Testis (tissue), 3 donors: Measurements from ENCODE around the gene RUSC1. TPM values are rescaled to one million over a fixed set of nuclear protein-coding genes. Genes with fewer than 3 reads are reported as not detected.

Experiments
- DNase-seq: peaks from one replicate; pipeline ENCODE4 v3.0.0-alpha.2; 2019
- H3K27ac ChIP-seq, 2 donors: fragments of 200-600 bp; sonication (generic); one replicate each; pipeline ENCODE4 v1.5.1; 2019
- H3K27me3 ChIP-seq: fragments of 200-600 bp; sonication (generic); one replicate; pipeline ENCODE4 v1.5.1; 2019
- H3K36me3 ChIP-seq: fragments of 200-600 bp; sonication (generic); one replicate; pipeline ENCODE4 v1.5.1; 2017; ENCODE audit warnings: low read depth; ENCODE audit errors: missing control alignments
- H3K4me1 ChIP-seq: fragments of 200-600 bp; sonication (generic); one replicate; pipeline ENCODE4 v1.5.1; 2019
- H3K4me3 ChIP-seq, 2 donors: fragments of 200-600 bp; sonication (generic); one replicate each; pipeline ENCODE4 v1.5.1; 2017 to 2019
- H3K9me3 ChIP-seq: fragments of 200-600 bp; sonication (generic); one replicate; pipeline ENCODE4 v1.5.1; 2017
- POLR2A ChIP-seq: fragments of 450-650 bp; IDR thresholded peaks from one replicate; pipeline ENCODE4 v1.6.1; 2017; ENCODE audit warnings: antibody characterized with exemption, mild to moderate bottlenecking, moderate library complexity
- WGBS, 2 donors: methylation state at CpG; one replicate each; pipeline ENCODE4 v1.1.5; 2018; 5-methylcytosine and 5-hydroxymethylcytosine counted together
- intact Hi-C: fragments of 100-400 bp; cut with DNase I; formaldehyde crosslinking; loops from one replicate; pipeline ENCODE4 v1.15.1; 2023; ENCODE audit warnings: low total_unique reads
- polyA plus RNA-seq: library from polyadenylated mRNA; stranded (reverse); fragments of 350-450 nt; fragmentation: Illumina TruSeq; extraction: RNeasy Lipid Tissue Mini Kit (QIAGEN cat#74804); gene quantifications from one replicate; pipeline ENCODE4 v1.2.3, GENCODE V29; 2014; ENCODE audit warnings: low read depth, low replicate concordance; ENCODE audit not compliant: insufficient read depth
- total RNA-seq, 2 donors: library from RNA; depleted of rRNA; stranded (reverse); fragments of >200 nt; gene quantifications; one replicate each; pipeline ENCODE4 v1.2.3, GENCODE V29; 2016
- TF ChIP-seq, protein P1 (sequence below), 3 experiments: fragments of 450-650 bp in 2 of 3; fragments of 200-600 bp in 1 of 3; sonication (generic) in 1 of 3; IDR thresholded peaks; one replicate each; pipeline ENCODE4 v1.5.1; 2016 to 2019; ENCODE audit warnings: antibody characterized with exemption in 3 of 3, mild to moderate bottlenecking in 2 of 3, moderate library complexity in 1 of 3

The RUSC1 gene
- total and polyA plus RNA-seq, 3 donors from 2014 or later = 10.8 to 14.9 (median 13.9) TPM

- Histone ChIP-seq H3K9me3 (no peaks in the 10 kb centered on the region), H3K36me3 (no peaks in the 10 kb centered on the region), H3K4me3 (no peak overlapping the region), H3K27ac (no peak overlapping the region), H3K4me1 (no peaks in the 10 kb centered on the region), H3K27me3 (no peaks in the 10 kb centered on the region)
- WGBS, 2 donors = 83 to 93% methylated on average over 3 of the region's 3 CpGs
- intact Hi-C loops = no loop called here
- no peak for TF ChIP-seq POLR2A
- TF ChIP-seq, protein P1, sequence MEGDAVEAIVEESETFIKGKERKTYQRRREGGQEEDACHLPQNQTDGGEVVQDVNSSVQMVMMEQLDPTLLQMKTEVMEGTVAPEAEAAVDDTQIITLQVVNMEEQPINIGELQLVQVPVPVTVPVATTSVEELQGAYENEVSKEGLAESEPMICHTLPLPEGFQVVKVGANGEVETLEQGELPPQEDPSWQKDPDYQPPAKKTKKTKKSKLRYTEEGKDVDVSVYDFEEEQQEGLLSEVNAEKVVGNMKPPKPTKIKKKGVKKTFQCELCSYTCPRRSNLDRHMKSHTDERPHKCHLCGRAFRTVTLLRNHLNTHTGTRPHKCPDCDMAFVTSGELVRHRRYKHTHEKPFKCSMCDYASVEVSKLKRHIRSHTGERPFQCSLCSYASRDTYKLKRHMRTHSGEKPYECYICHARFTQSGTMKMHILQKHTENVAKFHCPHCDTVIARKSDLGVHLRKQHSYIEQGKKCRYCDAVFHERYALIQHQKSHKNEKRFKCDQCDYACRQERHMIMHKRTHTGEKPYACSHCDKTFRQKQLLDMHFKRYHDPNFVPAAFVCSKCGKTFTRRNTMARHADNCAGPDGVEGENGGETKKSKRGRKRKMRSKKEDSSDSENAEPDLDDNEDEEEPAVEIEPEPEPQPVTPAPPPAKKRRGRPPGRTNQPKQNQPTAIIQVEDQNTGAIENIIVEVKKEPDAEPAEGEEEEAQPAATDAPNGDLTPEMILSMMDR (IDR thresholded peaks at IDR 0.05) = no peak
- no peak for DNase-seq
Observed at GRCh38 chr1:155342842-155343241, 22.1 kb downstream of the RUSC1 start.

GRCh38 chr1:155352631-155353030 lies 31.9 kb downstream of the RUSC1 start:
- Histone ChIP-seq H3K27me3 (no peaks in the 10 kb centered on the region), H3K27ac (no peak overlapping the region), H3K4me3 (no peak overlapping the region), H3K9me3 (no peaks in the 10 kb centered on the region), H3K4me1 (no peaks in the 10 kb centered on the region), H3K36me3 (no peaks in the 10 kb centered on the region)
- DNase-seq = no peak
- 69 to 78% methylated on average over 6 of the region's 6 CpGs for WGBS, 2 donors
- TF ChIP-seq POLR2A = no peak
- TF ChIP-seq, protein P1 (IDR thresholded peaks at IDR 0.05) = no peak
- intact Hi-C loops = no loop called here

- Histone ChIP-seq H3K36me3 (no peaks in the 10 kb centered on the region), H3K4me3 (no peak overlapping the region), H3K4me1 (no peaks in the 10 kb centered on the region), H3K27ac (no peak overlapping the region), H3K9me3 (no peaks in the 10 kb centered on the region), H3K27me3 (no peaks in the 10 kb centered on the region)
- 91 to 97% methylated on average over 1 of the region's 1 CpG for WGBS, 2 donors
- DNase-seq = no peak
- intact Hi-C loops = no loop called here
- TF ChIP-seq, protein P1 (IDR thresholded peaks at IDR 0.05) = no peak
- TF ChIP-seq POLR2A = no peak
Observed at GRCh38 chr1:155360051-155360450, 39.4 kb downstream of the RUSC1 start.

DNA sequence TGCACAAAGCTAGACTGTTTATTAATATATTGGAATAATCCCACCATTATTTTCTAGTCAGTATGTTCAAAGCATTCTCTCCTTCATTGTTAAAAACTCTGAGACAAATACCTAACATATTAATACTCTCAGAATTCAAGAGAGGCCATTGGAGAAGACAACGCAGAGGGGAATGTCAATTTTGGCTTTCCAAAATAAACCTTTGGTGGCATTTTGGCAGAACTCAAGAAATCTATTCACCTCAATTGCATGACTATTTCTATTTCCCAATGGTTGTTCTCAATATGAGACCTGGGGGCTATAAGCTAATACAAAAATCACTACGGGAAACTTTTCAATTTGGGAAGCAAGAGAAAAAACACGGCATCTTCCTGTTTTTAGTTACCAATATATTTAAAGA lies 58.5 kb downstream of the RUSC1 start:
- Histone ChIP-seq H3K4me1 (peaks cover 3% of the 10 kb centered on the region), H3K4me3 (no peak overlapping the region), H3K27ac (peak overlapping the region in 1 of 2 donors; percentile 16), H3K36me3 (no peaks in the 10 kb centered on the region), H3K9me3 (no peaks in the 10 kb centered on the region), H3K27me3 (no peaks in the 10 kb centered on the region)
- intact Hi-C loops = no loop called here
- 54% methylated on average over 3 of the region's 3 CpGs for WGBS, 2 donors
- DNase-seq = no peak
- no peak for TF ChIP-seq POLR2A
- TF ChIP-seq, protein P1 (IDR thresholded peaks at IDR 0.05) = no peak

- Histone ChIP-seq H3K36me3 (no peaks in the 10 kb centered on the region), H3K9me3 (no peaks in the 10 kb centered on the region), H3K4me3 (no peak overlapping the region), H3K4me1 (peaks cover 3% of the 10 kb centered on the region), H3K27ac (peak overlapping the region in 1 of 2 donors; percentile 32), H3K27me3 (no peaks in the 10 kb centered on the region)
- TF ChIP-seq, protein P1 (IDR thresholded peaks at IDR 0.05) = no peak
- TF ChIP-seq POLR2A = no peak
- intact Hi-C loops = no loop called here
- DNase-seq = no peak
Observed at GRCh38 chr1:155379631-155380090, 59.0 kb downstream of the RUSC1 start.
